ENCODE results near the gene HSBP1. TPM values are rescaled to one million over a fixed set of nuclear protein-coding genes. Genes with fewer than 3 reads are reported as not detected.

The HSBP1 gene
- total and polyA plus RNA-seq, 9 of the 15 experiments (the other 6 are each of a cell fraction or from before 2014, with no cell fraction given) = 84.9 to 677 (median 204) TPM

- TF ChIP-seq RNF219 (CRISPR knock-in tag; IDR thresholded peaks at IDR 0.05) (no peak), HNRNPL (IDR thresholded peaks at IDR 0.05; ENCODE audit: low read depth, low read length) (no peak), PHB2 (IDR thresholded peaks at IDR 0.05; ENCODE audit: low read depth) (no peak), HMBOX1 (IDR thresholded peaks at IDR 0.05) (no peak), HIVEP1 (CRISPR knock-in tag; IDR thresholded peaks at IDR 0.05) (no peak), HMG20A (CRISPR knock-in tag; conservative IDR thresholded peaks at IDR 0.05) (no peak), MAFK (IDR thresholded peaks at IDR 0.05; ENCODE audit: low read length) (peak; percentile 96), TCF15 (CRISPR knock-in tag; IDR thresholded peaks at IDR 0.05) (no peak), THAP7 (CRISPR knock-in tag; IDR thresholded peaks at IDR 0.05) (no peak), TAF7 (tag; IDR thresholded peaks at IDR 0.05) (no peak), ZBTB11 (CRISPR knock-in tag; IDR thresholded peaks at IDR 0.05) (no peak), PTRF (tag; IDR thresholded peaks at IDR 0.05) (no peak), CBX1 (IDR thresholded peaks at IDR 0.05; ENCODE audit: low read depth) (no peak), NCOR1 (IDR thresholded peaks at IDR 0.05) (peak; percentile 19; the same call in 1 of the 2 replicates), DPF2 (IDR thresholded peaks at IDR 0.05) (peak; percentile 87), FOXO4 (CRISPR knock-in tag; IDR thresholded peaks at IDR 0.05) (no peak), CBFA2T2 (conservative IDR thresholded peaks at IDR 0.05) (no peak), SNRNP70 (optimal IDR thresholded peaks at IDR 0.05; ENCODE audit: low read depth, low read length) (no peak), ZNF644 (tag; IDR thresholded peaks at IDR 0.05; ENCODE audit: low read depth) (no peak)
Measured at GRCh38 chr16:83835586-83836566, 28.1 kb downstream of the HSBP1 start (continued).

All from K562 (cell line).